Parathyroid adenoma (tissue), 2 donors: ENCODE measurements around the gene NEUROG3.

Source experiments
- H2AFZ ChIP-seq: fragments of 300-600 bp; sonication (generic); one replicate; pipeline ENCODE4 v1.7.0; 2017; ENCODE audit warnings: antibody characterized with exemption, mild to moderate bottlenecking
- H3K27ac ChIP-seq: fragments of 300-600 bp; sonication (generic); one replicate; pipeline ENCODE4 v1.7.0; 2017
- H3K27me3 ChIP-seq: fragments of 300-600 bp; sonication (generic); one replicate; pipeline ENCODE4 v1.7.0; 2017; ENCODE audit warnings: low read length; ENCODE audit not compliant: control insufficient read depth, insufficient read depth
- H3K36me3 ChIP-seq: fragments of 300-600 bp; sonication (generic); one replicate; pipeline ENCODE4 v1.7.0; 2017; ENCODE audit warnings: low read length; ENCODE audit not compliant: control insufficient read depth, insufficient read depth
- H3K4me1 ChIP-seq: fragments of 300-600 bp; sonication (generic); one replicate; pipeline ENCODE4 v1.7.0; 2017; ENCODE audit warnings: control low read depth
- H3K4me2 ChIP-seq: fragments of 300-600 bp; sonication (generic); one replicate; pipeline ENCODE4 v1.7.0; 2017; ENCODE audit warnings: low read length
- H3K4me3 ChIP-seq: fragments of 300-600 bp; sonication (generic); one replicate; pipeline ENCODE4 v1.7.0; 2017; ENCODE audit warnings: low read depth, low read length
- H3K79me2 ChIP-seq: fragments of 300-600 bp; sonication (generic); one replicate; pipeline ENCODE4 v1.7.0; 2017; ENCODE audit warnings: control low read depth
- H3K9ac ChIP-seq: fragments of 300-600 bp; sonication (generic); one replicate; pipeline ENCODE4 v1.7.0; 2017; ENCODE audit warnings: mild to moderate bottlenecking
- H3K9me3 ChIP-seq: fragments of 300-600 bp; sonication (generic); one replicate; pipeline ENCODE4 v1.7.0; 2017; ENCODE audit warnings: low read length; ENCODE audit not compliant: control insufficient read depth
- CTCF ChIP-seq: fragments of 300-600 bp; sonication (generic); IDR thresholded peaks from one replicate; pipeline ENCODE4 v1.7.0; 2017; ENCODE audit warnings: antibody characterized with exemption, mild to moderate bottlenecking
- donor health status: primary hyperparathyroidism.

The NEUROG3 gene

GRCh38 chr10:69588358-69588757 lies 15.1 kb upstream of the NEUROG3 start:
- Histone ChIP-seq H3K27ac (no peak overlapping the region), H3K9me3 (no peaks in the 10 kb centered on the region), H2AFZ (no peak overlapping the region), H3K79me2 (no peaks in the 10 kb centered on the region), H3K27me3 (no peaks in the 10 kb centered on the region), H3K36me3 (no peaks in the 10 kb centered on the region), H3K4me2 (no peak overlapping the region), H3K9ac (no peak overlapping the region), H3K4me1 (no peaks in the 10 kb centered on the region), H3K4me3 (no peak overlapping the region)
- TF ChIP-seq CTCF = no peak

DNA sequence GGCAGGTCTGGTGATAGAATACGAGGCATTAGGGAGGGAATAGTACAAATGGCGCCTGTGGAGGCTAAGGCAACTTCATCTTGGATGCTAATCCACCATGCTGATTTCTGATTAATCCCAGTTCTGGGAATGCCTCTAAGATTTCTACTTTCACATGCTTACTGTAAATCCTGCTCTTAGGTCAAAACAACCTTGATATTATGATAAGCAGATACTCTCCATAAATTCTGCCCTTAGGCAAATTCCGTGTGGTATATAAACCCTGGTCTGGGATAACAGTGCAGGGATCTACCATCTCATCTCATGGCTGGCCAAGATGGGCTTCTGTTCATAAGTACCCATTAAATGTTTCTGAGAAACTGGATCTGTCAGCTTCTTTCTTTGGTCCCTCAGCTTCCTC lies 11.4 kb upstream of the NEUROG3 start:
- Histone ChIP-seq H2AFZ (no peak overlapping the region), H3K36me3 (no peaks in the 10 kb centered on the region), H3K79me2 (no peaks in the 10 kb centered on the region), H3K4me1 (no peaks in the 10 kb centered on the region), H3K4me2 (no peak overlapping the region), H3K4me3 (no peak overlapping the region), H3K27ac (no peak overlapping the region), H3K9ac (no peak overlapping the region), H3K9me3 (no peaks in the 10 kb centered on the region), H3K27me3 (no peaks in the 10 kb centered on the region)
- TF ChIP-seq CTCF = no peak

DNA sequence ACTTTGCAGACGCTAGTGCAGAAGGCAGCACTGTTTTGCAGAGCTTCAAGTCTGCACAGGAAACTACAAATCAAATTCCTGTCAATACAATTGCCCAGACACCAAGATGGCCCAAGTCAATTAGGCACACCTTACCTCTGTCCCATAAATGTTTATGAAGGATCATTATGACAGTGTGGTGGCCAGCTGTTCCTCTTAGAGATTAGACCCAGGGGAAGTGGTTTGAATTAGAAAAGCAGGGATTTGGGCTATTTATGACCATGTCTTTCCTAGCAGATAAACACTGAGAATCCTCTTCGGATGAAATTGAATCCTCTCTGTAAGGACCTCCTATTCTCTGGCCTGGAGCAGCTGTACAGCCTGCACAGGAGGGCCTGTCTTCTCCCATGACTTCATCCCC lies 9.9 kb upstream of the NEUROG3 start:
- Histone ChIP-seq H3K27ac (no peak overlapping the region), H3K9ac (no peak overlapping the region), H3K36me3 (no peaks in the 10 kb centered on the region), H3K9me3 (no peaks in the 10 kb centered on the region), H3K4me3 (no peak overlapping the region), H3K27me3 (no peaks in the 10 kb centered on the region), H3K79me2 (no peaks in the 10 kb centered on the region), H3K4me2 (no peak overlapping the region), H3K4me1 (no peaks in the 10 kb centered on the region), H2AFZ (no peak overlapping the region)
- no peak for TF ChIP-seq CTCF

GRCh38 chr10:69580435-69580834 lies 7.2 kb upstream of the NEUROG3 start:
- Histone ChIP-seq H3K79me2 (no peaks in the 10 kb centered on the region), H3K27me3 (no peaks in the 10 kb centered on the region), H3K9ac (no peak overlapping the region), H3K36me3 (no peaks in the 10 kb centered on the region), H3K4me2 (no peak overlapping the region), H2AFZ (no peak overlapping the region), H3K9me3 (no peaks in the 10 kb centered on the region), H3K4me3 (no peak overlapping the region), H3K4me1 (no peaks in the 10 kb centered on the region), H3K27ac (no peak overlapping the region)
- no peak for TF ChIP-seq CTCF

DNA sequence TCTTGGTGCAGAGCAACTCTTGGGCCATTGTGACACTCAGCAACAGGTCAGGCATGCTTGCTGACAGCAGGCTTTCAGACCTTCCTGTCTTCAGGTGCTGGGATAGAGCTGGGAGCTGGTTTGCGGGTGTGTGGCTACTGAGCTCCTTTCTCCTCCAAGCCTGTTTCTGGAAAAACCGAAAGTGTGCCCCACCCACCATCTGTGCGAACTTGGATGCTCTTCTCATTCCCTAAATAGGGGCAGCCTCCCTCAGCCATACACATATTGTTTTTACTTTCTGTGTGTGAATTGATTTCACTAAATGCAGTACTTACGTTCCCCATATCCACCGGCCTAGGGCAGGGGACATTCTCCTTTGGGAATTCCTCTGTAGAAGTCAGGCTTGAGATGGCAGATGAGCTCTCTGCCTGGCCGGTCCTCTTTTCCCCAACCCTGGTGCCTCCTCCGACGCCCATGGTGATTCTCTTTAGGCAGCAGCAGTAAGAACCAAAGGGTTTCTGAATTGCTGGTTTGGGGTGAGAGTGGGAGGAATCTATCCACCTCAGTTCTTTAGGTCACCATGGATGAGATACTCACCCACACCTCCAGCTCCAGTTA lies 6.3 kb upstream of the NEUROG3 start:
- Histone ChIP-seq H3K79me2 (no peaks in the 10 kb centered on the region), H3K36me3 (no peaks in the 10 kb centered on the region), H3K9ac (no peak overlapping the region), H2AFZ (no peak overlapping the region), H3K4me2 (no peak overlapping the region), H3K4me3 (no peak overlapping the region), H3K27ac (no peak overlapping the region), H3K4me1 (no peaks in the 10 kb centered on the region), H3K27me3 (no peaks in the 10 kb centered on the region), H3K9me3 (no peaks in the 10 kb centered on the region)
- TF ChIP-seq CTCF = no peak
